NCI-H1436 (cell line): Measurements from ENCODE around the gene CIAO3.
A peak's percentile ranks its signal among the peaks of the same experiment; 100 is the strongest.

Experiments
- DNase-seq: peaks from one replicate; lab custom pipeline; 2025; lab: John Stamatoyannopoulos, UW

Gene CIAO3

DNA sequence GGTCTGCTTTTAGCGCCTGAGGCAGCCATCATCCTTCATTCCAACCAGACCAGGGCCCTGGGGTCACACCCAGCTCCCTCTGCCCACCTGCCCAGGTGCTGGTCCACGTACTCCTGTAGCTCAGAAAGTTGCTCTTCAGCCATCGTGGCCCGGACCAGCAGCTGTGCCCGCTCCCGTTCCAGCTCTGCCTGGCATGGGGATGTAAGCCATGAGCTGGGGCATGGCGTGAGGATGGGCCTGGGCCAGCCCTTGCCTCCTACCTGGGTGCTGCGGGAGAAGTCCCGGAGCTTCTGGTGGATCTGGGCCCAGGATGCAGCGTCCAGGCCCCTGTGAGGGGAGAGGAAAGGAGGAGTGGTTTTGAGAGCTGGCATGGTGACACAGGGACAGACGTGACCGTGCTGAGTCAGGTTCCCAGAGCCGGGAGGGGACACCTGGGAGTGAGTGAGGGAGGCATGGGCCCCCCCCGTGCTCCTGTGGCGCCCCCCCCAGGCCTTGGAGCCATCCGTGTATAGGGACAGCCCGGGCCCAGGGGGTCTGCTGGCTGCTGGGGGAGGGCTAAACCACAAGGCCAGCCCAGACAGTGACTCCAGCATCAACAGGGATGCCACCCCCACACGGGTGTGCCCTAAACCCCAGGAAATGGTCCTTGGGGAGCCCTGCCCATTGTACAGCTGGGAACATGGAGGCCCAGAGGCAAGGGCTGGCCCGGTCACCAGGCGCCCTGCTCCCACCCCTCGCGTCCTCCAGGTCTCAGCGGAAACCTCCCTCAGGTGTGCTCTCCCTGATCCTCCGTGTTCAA, 17.8 kb downstream of the CIAO3 start:
- no peak for DNase-seq

DNA sequence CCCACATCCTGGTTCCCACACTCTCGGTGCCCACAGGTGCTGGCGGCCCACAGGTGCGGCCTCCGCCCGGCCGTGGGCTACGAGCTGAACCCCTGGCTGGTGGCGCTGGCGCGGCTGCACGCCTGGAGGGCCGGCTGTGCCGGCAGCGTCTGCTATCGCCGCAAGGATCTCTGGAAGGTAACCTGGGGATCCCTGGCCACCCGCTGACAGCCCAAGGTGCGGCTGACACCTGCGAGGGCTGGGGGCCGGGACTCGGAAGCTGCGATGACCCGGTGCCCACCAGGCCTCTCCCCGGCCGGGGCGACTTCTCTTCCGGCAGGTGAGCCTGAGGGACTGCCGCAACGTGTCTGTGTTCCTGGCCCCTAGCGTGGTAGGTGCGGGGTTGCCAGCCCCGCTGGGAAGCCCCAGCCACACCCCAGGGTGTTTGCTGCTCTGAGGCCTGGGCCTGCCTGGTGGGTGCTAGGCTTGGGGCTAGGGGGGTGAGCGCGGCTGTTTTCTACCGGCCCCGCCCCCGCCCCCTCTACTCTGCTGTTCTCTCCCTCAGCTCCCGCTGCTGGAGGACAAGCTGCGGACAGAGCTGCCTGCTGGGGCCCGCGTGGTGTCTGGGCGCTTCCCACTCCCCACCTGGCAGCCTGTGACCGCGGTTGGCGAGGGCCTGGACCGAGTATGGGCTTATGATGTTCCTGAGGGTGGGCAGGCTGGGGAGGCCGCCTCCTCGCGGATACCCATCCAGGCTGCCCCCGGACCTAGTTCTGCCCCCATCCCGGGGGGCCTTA, 18.8 kb downstream of the CIAO3 start:
- DNase-seq, result no peak

DNA sequence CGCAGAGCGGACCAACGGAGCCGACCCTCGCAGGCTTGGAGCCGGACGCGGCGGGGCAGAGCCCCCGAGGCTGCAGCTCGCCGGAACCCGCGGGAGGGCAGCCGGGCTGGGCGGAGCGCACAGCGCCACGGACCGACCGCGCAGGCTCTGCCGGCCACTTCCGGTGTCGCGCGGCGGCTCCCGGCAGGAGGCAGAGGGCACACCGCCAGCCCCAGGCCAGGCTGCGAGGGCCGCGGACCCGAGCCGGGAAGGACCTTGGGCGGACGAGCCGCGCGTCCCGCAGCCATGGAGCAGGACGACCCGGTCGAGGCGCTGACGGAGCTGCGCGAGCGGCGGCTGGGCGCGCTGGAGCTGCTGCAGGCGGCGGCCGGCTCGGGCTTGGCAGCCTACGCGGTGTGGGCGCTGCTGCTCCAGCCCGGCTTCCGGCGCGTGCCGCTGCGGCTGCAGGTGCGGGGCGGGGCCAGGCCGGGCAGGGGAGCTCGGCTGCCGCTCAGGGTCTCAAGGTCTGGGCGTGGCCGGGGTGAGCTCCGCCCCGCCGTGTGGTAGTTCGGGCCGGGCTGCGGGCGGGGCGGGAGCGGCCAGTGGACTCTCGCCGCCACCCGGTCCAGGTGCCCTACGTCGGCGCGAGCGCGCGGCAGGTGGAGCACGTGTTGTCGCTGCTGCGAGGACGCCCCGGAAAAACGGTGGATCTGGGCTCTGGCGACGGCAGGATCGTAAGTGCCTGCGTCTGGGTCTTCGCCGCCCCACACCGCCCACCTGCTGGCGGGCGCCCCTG, 19.6 kb downstream of the CIAO3 start, which contains the start of gene ANTKMT:
Gene ANTKMT, plus strand, starts transcription at position 157 of the 775 bp plus-strand sequence. Its CDS starts 129 bp downstream, at position 286.
- peak; percentile 83 for DNase-seq

DNA sequence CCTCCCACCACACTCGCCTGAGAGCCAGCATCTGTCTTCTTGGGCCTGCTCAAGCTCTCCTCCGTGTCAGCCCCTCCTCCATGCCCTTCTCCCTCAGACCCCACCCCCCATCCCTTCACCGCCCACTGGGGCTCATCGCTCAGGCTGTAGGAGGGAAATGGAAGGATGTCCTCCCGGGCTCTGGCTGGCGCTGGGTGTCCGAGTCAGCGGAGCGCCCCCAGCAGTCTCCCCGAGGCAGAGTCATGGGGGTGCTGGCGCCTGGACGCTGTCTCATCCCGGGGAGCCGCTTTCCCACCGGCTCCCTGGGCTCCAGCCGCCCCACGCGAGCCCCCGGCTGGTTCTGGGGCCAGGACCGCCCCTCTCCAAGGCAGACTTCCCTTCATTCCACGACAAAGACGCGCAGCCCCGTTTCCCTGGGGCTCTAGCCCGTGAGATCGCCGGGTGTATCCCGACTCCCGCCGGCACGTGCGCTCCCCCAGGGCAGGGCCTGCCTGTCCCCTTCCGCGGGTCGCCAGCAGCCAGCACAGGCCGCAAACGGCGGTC, 20.3 kb downstream of the CIAO3 start:
- DNase-seq, result peak; percentile 42

DNA sequence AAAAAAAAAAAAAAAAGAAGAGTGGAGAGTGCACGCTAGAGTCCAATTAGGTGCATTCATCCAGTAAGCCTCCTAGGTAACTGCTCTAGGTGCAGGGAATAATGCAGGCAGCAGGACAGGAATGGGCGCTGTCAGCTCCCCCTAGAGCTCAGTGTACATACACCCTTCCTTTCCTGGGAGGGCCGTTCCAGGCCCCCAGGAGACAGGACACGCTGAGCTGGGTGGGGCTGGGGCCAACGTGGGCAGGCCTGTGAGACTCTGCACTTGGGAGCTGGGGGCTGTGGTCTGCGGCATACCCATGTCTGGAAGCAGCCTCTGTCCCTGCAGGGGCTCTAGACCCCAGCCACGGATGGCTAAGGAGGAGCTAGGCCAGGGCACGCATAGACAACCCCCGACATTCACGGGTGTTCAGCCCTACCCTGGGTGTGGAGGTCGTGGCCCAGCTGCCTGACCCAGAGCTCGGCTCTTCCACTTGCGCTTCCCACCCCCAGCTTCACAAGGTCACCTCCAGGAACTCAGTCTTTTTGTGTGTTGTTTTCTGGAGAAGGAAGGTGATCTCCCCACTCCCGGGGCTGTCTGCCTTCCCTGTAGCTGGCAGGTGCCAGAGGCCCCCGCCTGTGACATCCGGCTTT, 20.9 kb downstream of the CIAO3 start:
- DNase-seq, result peak; percentile 11

DNA sequence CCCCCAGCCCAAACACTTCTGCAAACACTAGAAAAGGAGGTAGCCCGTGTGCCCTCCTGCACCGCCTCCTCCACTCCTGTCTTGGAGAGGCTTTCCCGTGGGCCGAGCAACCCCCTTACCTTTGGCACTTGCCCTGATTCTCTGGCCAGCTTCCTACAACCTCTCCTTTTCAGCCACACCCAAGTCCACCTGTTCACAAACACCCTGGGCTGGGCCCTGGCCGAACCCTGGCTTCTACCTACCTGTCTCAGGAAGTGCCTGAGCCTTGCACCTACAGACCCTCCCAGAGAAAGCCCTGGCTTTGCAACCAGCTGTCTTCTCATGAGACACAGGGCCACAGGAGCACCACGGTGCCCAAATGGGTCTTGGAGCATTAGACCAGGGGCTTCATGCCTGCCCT, 21.9 kb downstream of the CIAO3 start:
- DNase-seq, result no peak

DNA sequence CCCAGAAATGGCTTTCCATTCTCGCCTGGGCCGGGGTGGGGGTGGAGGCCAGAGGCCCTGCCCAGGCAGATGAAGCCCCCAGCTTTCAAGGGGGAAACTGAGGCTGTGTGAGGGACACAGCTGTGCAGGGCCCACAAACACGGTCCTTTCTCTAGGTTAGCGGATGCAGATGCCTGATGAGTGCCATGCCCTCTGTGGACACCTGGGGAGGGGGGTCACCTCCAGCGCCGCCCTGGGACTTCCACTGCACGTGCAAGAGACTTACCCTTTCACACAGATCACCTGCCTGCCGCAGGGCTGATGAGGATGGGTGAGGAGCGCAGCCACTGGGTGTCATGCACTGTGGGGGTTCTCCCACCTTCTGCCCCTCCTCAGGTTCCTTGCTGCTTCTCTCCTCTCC, 22.4 kb downstream of the CIAO3 start:
- no peak for DNase-seq

DNA sequence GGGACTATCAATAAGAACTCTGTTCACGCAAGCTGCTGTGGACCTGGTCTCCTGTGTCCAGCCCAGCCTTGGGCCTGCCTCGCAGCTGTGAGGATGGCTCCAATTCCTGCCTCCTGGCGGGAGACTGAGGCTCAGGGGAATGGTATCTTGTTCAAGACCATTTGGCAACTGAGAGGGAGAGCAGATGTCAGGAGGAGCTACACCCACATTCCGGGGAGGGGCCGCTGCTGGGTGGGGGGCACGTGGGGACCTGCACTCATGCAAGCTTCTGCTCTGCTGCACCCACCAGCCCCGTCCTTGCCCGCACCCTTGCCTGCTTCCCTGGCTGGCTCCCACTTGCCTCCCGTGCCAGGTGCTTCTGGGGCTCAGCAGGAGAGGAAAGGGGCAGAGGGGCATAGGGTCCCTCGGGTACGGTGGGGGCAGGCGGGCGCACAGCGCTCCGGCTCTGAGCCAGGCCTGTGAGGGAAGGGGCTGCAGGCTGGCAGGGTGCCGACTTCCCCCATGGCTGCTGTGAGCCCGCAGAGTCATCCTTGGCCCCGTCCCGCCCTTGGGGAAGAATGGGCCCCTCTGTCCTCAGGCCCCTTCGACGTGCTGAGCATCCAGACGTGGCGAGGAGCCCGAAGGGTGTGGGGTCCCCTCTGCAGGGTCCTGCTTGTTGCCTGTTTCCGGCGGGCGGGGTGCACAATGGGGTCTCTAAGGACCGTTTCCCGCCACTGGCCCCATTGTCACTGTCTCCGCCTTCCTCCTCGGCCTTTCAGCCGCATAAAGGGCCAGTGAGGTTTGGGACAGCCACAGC, 23.1 kb downstream of the CIAO3 start:
- DNase-seq, result no peak

DNA sequence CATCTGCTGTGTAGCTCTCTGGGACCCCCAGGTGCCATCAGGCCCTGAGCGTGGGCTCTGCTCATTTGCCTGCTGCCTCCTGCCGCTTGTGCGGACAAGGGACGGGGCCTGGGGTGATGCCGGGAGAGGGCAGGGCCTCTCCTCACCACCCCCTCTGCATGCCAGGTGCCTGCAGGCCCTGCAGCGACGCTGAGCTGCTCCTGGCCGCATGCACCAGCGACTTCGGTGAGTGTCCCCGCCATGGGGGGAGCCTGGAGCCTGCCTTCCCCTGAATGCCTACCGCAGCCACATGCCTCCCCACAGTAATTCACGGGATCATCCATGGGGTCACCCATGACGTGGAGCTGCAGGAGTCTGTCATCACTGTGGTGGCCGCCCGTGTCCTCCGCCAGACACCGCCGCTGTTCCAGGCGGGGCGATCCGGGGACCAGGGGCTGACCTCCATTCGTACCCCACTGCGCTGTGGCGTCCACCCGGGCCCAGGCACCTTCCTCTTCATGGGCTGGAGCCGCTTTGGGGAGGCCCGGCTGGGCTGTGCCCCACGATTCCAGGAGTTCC, 23.9 kb downstream of the CIAO3 start:
- no peak for DNase-seq

DNA sequence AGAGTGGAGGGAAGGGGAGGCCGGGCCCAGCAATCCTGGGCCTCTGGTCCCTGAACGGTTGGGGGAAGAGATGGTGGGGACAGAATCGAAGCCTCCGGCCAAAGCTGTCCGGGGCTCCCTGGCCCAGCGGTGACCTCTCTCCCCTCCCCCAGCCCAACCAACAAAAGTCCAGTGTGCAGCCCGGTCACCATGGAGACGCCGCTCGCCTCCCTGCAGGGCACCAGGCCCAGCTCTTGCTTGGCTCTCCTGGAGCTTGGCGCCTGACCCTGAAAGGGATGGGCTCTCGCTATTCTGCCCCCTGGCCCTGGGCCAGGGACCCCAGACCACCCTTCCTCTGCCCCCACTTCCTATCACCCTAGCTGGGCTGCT, 24.6 kb downstream of the CIAO3 start:
- DNase-seq, result no peak

DNA sequence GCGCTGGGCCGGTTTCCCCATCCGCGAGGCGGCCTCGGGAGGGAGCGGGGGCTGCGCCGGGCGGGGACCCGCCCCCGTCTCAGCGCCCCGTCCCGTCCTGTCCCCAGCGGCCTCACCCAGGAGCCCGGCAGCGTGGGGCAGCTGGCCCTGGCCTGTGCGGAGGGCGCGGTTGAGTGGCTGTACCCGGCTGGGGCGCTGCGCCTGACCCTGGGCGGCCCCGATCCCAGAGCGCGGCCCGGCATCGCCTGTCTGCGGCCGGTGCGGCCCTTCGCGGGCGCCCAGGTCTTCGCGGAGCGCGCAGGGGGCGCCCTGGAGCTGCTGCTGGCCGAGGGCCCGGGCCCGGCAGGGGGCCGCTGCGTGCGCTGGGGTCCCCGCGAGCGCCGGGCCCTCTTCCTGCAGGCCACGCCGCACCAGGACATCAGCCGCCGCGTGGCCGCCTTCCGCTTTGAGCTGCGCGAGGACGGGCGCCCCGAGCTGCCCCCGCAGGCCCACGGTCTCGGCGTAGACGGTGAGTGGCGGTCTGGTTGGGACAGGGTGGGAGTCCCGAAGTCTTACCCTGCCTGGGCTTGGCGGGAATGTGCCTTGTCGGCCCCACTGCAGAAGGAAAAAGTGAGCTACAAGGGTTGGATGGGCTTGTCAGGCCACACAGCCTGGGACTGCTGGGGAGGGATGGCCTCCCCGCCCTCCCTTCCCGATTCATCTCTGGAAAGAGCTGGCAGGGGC, 25.2 kb downstream of the CIAO3 start:
- DNase-seq, result peak; percentile 9

DNA sequence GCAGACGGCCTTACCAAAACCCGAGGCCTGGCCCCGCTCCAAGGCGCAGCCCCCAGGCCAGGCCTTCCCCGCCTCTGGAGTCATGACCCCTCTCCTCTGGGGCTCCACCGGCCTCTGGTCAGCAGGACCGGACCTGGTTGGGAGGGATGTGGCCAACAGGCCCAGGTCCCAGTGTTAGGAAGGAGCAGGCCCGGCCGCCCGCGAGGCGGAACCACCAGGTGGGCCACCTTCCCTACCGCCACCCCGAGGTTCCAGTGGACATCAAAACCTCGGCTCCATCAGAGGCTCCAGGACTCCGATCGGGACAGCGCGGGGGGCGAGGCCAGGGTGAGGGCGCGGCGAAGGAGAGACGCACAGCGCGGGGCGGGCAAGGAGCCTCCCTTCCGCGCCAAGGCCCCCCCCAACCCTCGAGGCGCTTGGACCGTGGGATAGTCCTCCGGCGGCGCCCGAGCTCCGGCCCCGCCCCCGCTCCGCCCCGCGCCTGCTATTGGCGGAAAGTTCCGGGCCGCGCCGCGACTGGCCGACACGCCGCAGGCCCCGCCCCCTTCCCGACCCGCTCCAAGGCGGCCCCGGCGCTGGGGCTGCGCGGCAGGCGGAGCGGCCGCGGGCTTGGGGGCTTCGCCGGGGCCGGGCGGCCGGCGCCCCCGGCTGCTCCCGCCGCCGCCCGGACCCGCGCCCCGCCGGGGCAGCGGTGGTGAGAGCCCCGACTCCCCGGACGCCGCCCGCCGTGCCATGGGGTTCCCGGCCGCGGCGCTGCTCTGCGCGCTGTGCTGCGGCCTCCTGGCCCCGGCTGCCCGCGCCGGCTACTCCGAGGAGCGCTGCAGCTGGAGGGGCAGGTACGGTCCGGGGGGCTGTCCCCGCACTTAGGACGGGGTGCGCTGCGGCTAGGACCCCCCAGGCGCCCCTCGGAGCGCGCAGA, 26.0 kb downstream of the CIAO3 start, which contains the start of gene METRN:
Gene METRN, plus strand, starts transcription at position 561 of the 919 bp plus-strand sequence. Its CDS starts 172 bp downstream, at position 733.
- DNase-seq, result peak; percentile 83

DNA sequence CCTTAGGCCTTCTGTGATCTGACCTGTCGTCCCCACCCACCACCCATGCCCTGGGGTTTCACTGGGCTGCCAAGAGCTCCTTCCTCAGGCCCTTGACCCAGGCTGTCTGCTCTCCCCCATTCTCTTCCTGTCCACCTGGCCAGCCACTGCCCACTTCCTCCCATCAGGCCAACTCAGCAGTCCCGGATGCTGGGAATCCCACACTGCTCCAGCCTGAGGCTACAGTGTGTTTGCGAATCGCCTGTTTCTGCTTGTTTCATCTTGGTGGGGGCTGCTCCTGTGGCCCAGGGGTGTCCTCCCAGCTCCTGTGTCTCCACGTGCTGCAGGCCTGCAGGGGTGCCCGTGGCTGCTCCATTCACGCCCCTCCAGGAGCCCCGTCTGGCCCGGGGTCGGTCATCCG, 26.7 kb downstream of the CIAO3 start:
- no peak for DNase-seq

DNA sequence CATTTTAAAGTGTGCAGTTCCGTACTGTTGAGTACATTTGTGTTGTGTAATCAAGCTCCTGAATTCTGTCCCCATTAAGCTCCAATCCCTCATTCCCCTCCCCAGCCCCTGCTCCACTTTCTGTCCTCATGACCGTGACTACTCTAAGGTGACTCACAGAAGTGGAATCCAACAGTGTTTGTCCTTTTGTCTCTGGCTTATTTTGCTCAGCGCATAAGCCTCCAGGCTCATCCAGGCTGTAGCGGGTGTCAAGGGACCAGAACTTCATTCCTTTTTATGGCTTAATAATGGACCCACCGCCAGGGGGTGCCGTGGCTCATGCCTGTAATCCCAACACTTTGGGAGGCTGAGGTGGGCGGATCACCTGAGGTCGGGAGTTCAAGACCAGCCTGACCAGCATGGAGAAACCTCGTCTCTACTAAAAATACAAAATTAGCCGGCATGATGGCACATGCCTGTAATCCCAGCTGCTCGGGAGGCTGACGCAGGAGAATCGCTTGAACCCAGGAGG, 28.0 kb downstream of the CIAO3 start:
- DNase-seq, result peak; percentile 38

DNA sequence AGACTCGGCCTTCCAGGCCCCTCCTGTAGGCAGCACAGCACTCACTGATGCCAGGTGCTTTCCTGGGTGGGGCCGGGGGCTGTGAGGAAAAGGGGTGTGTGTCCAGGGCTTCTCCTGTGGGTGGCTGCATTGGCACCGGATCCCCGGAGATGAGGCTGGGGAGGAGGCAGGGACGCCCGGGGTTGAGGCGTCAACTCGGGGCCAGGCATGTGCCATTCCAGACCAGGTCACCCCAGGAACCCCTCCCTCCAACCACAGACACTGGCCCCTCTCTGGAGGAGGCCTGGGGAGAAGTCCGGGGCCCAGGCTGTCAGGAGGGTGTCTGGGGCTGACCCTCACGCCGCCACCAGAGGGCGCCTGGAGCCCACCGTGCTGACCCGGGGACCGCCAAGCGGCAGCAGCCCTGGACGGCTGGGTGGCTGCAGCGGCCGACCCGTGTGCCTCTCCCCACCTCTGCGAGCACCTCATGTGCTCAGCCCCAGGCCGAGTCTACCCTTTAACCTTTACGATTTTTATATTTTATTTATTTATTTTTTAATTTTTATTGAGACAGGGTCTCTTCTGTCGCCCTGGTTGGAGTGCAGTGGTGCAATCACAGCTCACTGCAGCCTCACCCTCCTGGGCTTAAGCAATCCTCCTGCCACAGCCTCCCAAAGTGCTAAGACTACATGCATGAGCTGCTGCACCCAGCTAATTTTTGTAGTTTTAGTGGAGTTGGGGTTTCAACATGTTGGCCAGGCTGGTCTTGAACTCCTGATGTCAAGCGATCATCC, 29.1 kb downstream of the CIAO3 start:
- DNase-seq, result peak; percentile 48

DNA sequence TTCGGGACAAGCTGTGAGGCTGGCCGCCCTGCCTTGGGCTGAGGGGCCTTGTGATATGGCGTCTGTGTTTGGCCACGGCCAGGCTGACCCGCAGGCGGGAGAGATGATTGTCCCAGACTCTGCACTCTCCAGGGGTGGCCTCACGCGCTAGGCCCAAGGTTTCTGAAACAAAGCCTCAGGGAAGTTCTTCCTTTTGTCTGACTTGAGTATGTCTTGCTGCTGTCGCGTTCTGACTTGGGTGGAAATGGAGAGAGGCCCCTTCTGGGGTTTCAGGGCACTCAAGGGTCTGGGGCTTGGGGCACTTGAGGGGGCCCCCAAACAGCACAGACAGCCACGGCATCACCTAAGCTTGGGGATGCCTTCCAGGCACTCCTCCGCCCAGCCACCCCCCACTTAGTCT, 29.7 kb downstream of the CIAO3 start:
- DNase-seq, result no peak

DNA sequence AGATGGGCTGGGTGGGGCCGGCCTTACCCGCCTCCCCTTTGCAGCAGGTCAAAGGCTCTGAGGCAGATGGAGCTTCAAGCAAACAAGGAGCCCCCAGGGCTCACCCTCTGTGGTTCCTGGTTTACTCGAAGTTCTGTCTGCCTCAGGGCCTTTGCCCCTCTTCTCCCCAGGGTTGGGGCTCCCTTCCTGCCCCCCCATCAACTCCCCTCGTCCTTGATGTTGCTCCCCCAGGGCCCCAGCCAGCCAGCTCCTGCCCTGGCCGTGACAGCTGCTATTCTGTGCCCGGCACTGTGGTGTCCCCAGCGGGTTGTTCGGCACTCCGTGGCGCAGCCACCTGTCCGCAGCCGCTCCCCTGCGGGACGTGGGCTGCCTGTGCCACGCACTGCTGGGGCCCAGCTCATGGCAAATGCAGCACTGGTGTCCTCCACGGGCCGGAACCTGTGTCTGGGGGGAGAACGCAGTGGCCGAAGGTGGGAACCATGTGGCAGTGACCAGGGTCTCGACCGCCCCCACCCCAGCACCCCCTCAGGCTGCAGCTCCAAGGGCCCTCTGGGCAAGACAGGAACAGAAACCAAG, 30.2 kb downstream of the CIAO3 start:
- DNase-seq, result no peak
